Measurements from ENCODE around the gene PIWIL4.

DNA sequence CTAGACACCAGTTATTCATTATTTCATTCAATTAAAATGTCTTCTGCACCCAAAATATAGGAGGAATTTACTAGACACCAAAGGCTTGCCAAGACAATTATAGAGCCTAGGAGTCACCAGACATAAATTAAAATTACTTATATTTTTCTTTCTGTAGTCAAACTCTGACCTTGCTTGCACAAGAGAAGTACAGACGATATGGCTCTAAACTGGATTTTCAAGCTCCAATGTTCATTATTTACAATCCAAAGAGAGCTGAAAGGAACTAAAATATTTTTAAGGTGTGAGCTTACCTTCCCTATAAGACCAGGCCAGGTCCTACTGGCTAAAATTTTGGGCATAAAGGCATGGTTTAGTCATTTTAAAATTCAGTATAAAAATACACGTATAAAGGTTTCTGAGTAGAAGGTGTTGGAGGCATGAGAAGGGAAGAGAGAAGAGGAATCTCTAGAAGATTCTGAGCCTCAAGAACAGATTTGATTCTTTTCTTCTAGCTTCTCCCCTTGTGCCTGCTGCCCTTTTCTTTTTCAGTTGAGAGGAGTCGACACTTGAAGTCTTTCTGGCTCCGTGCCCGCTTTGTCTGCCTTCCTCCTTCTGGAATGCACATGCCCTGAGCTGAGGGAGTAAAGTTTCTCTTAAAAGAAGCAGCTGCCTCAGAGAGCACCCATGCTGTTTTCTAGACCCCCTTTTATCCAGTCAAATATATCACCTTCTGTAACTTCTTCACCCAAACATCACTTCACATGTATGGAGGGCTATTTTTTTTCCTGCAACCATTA, 41.4 kb upstream of the PIWIL4 start:
- TF ChIP-seq GATA2 (IDR thresholded peaks at IDR 0.05; ENCODE audit: low read depth, low read length) (no peak), GATA3 (IDR thresholded peaks at IDR 0.05; ENCODE audit: low read depth, low read length) (no peak)

All from SH-SY5Y (cell line).